ENCODE data around the gene OR2AJ1. TPM values are rescaled to one million over a fixed set of nuclear protein-coding genes. Genes with fewer than 3 reads are reported as not detected.

The OR2AJ1 gene
- total RNA-seq, 4 donors from 2014 or later, result not detected

DNA sequence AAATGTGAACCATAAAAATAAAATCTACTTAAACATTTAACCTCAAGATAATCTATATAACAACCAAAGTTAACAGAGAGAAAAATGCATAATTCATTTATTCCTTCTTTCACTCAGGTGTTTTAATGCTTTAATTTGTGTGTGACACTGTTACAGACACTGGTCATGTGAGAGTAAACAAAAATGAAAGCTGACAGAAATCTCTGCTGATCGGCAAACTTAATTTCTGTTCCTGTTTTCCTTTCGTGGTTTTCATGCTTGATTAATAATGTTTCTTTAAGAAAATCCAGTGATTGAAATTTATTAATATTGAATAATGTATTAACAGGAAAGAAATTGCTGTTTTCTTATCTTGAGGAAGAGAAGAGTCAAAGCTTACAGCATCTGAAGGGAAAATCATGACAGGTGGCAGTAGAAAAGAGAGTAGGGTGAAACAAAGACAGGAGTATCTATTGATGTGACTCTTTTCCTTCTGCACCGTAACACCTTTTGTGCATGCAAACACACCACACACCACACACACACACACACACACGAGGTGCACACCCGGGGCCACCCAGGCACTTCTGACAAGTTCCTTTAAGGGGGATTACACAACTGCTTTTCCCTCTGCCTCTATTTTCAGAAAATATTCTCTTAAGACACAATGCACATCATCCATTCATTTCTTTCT is 42.0 kb downstream of the OR2AJ1 start:
- H3K27me3 ChIP-seq, result no peaks in the 10 kb centered on the region
- no peak overlapping the region for H3K4me3 ChIP-seq
- no peak for TF ChIP-seq POLR2AphosphoS5 (IDR thresholded peaks at IDR 0.05)
- no peak for TF ChIP-seq CTCF (IDR thresholded peaks at IDR 0.05)
- no peak for TF ChIP-seq EP300 (IDR thresholded peaks at IDR 0.05)
- TF ChIP-seq POLR2A (IDR thresholded peaks at IDR 0.05; ENCODE audit: low read depth), result no peak
- no peaks in the 10 kb centered on the region for H3K9me3 ChIP-seq
- intact Hi-C loops (cut with DNase I), result no loop called here
- H3K4me1 ChIP-seq, result no peaks in the 10 kb centered on the region
- no peaks in the 10 kb centered on the region for H3K36me3 ChIP-seq
- 60% methylated on average over 5 of the region's 5 CpGs for WGBS
- no peak overlapping the region for H3K27ac ChIP-seq (replicated peaks in 1 of 4)
- no peak for DNase-seq (ENCODE audit: extremely low spot score)

Other genes starting within 250 kb of the OR2AJ1 start
- not detected for gene OR13G1, start 245.2 kb upstream of the OR2AJ1 start, total RNA-seq
- not detected for gene OR6F1, start 208.2 kb upstream of the OR2AJ1 start, total RNA-seq
- gene OR14K1, start 186.3 kb upstream of the OR2AJ1 start, total RNA-seq, result not detected
- gene OR14A2, start 176.7 kb upstream of the OR2AJ1 start, total RNA-seq, result not detected
- not detected for gene OR1C1, start 164.3 kb upstream of the OR2AJ1 start, total RNA-seq
- gene OR14A16, start 100.8 kb upstream of the OR2AJ1 start, total RNA-seq, result not detected
- not detected for gene OR11L1, start 83.0 kb upstream of the OR2AJ1 start, total RNA-seq
- 1 to 10 TPM in 2 of 4 donors, under 1 TPM in 2; 0.42 to 7.3 (median 1.9) TPM for gene TRIM58, start 67.7 kb upstream of the OR2AJ1 start, total RNA-seq
- 1 to 10 TPM in 1 of 4 donors, under 1 TPM in 2, not detected in 1; 0.34 to 1.9 (median 0.83) TPM for gene OR2W3, start 29.3 kb upstream of the OR2AJ1 start, total RNA-seq
- gene OR2T8, start 4.6 kb upstream of the OR2AJ1 start, total RNA-seq, result not detected
- not detected for gene OR2L8, start 24.0 kb downstream of the OR2AJ1 start, total RNA-seq
- not detected for gene OR2AK2, start 40.3 kb downstream of the OR2AJ1 start, total RNA-seq
- not detected for gene OR2L5, start 88.8 kb downstream of the OR2AJ1 start, total RNA-seq
- gene OR2L2, start 105.2 kb downstream of the OR2AJ1 start, total RNA-seq, result not detected
- gene OR2L3, start 121.9 kb downstream of the OR2AJ1 start, total RNA-seq, result not detected
- gene OR2L13, start 170.3 kb downstream of the OR2AJ1 start, total RNA-seq, result not detected
- gene OR2M5, start 220.3 kb downstream of the OR2AJ1 start, total RNA-seq, result not detected
- gene OR2M2, start 249.9 kb downstream of the OR2AJ1 start, total RNA-seq, result not detected

Measured in esophagus muscularis mucosa (tissue), 4 donors.